T-helper 1 cell treated with Interleukin-12 subunit alpha and Interleukin-12 subunit beta and Interleukin-4 antibody, amounts not matched to agents 30 μg/mL and 1 μg/mL, for 36 hours (primary cell): ENCODE results near the gene RAMP1.
A peak's percentile ranks its signal among the peaks of the same experiment; 100 is the strongest.

Source experiments
- H3K27ac Mint-ChIP-seq: one replicate; pipeline ENCODE4 v1.8.0; 2021; ENCODE audit warnings: mild to moderate bottlenecking, mixed read lengths
- H3K27me3 Mint-ChIP-seq: one replicate; pipeline ENCODE4 v1.8.0; 2021; ENCODE audit warnings: low read depth, mixed read lengths
- H3K36me3 Mint-ChIP-seq: one replicate; pipeline ENCODE4 v1.8.0; 2021; ENCODE audit warnings: low read depth, mixed read lengths
- H3K4me1 Mint-ChIP-seq: one replicate; pipeline ENCODE4 v1.8.0; 2021; ENCODE audit warnings: low read depth, mixed read lengths
- H3K4me3 Mint-ChIP-seq: one replicate; pipeline ENCODE4 v1.8.0; 2021; ENCODE audit warnings: mild to moderate bottlenecking, moderate library complexity, mixed read lengths
- H3K9me3 Mint-ChIP-seq: one replicate; pipeline ENCODE4 v1.8.0; 2021; ENCODE audit warnings: mixed read lengths

RAMP1 gene

GRCh38 chr2:237922641-237923361, 63.4 kb downstream of the RAMP1 start:
- Mint-ChIP-seq H3K27ac (no peak overlapping the region), H3K4me1 (peaks cover 29% of the 10 kb centered on the region), H3K36me3 (peaks cover 1% of the 10 kb centered on the region), H3K9me3 (no peaks in the 10 kb centered on the region), H3K27me3 (peaks cover 5% of the 10 kb centered on the region), H3K4me3 (peak overlapping the region; percentile 17)

- Mint-ChIP-seq H3K27me3 (peaks cover 5% of the 10 kb centered on the region), H3K36me3 (peaks cover 1% of the 10 kb centered on the region), H3K27ac (peak overlapping the region; percentile 37), H3K9me3 (no peaks in the 10 kb centered on the region), H3K4me3 (peak overlapping the region; percentile 47), H3K4me1 (peaks cover 29% of the 10 kb centered on the region)
These were observed 64.2 kb downstream of the RAMP1 start for GRCh38 chr2:237923481-237924163.

- Mint-ChIP-seq H3K4me1 (peaks cover 27% of the 10 kb centered on the region), H3K36me3 (peaks cover under 1% of the 10 kb centered on the region), H3K27me3 (peaks cover 5% of the 10 kb centered on the region), H3K27ac (peak overlapping the region; percentile 37), H3K4me3 (no peak overlapping the region), H3K9me3 (no peaks in the 10 kb centered on the region)
These were observed 64.7 kb downstream of the RAMP1 start for GRCh38 chr2:237924164-237924534.

- Mint-ChIP-seq H3K4me3 (no peak overlapping the region), H3K4me1 (peaks cover 20% of the 10 kb centered on the region), H3K36me3 (peaks cover 6% of the 10 kb centered on the region), H3K27ac (no peak overlapping the region), H3K9me3 (peaks cover 12% of the 10 kb centered on the region), H3K27me3 (no peaks in the 10 kb centered on the region)
These were observed 67.7 kb downstream of the RAMP1 start for GRCh38 chr2:237927135-237927534.

GRCh38 chr2:237927986-237928385, 68.6 kb downstream of the RAMP1 start:
- Mint-ChIP-seq H3K27ac (no peak overlapping the region), H3K36me3 (peaks cover 6% of the 10 kb centered on the region), H3K27me3 (no peaks in the 10 kb centered on the region), H3K9me3 (peaks cover 12% of the 10 kb centered on the region), H3K4me3 (no peak overlapping the region), H3K4me1 (peaks cover 18% of the 10 kb centered on the region)

- Mint-ChIP-seq H3K36me3 (peaks cover 6% of the 10 kb centered on the region), H3K4me3 (no peak overlapping the region), H3K4me1 (peaks cover 18% of the 10 kb centered on the region), H3K27me3 (no peaks in the 10 kb centered on the region), H3K27ac (no peak overlapping the region), H3K9me3 (peaks cover 12% of the 10 kb centered on the region)
These were observed 70.6 kb downstream of the RAMP1 start for GRCh38 chr2:237929979-237930378.

- Mint-ChIP-seq H3K4me3 (no peak overlapping the region), H3K27me3 (no peaks in the 10 kb centered on the region), H3K4me1 (peaks cover 15% of the 10 kb centered on the region), H3K27ac (no peak overlapping the region), H3K9me3 (peaks cover 12% of the 10 kb centered on the region), H3K36me3 (peaks cover 6% of the 10 kb centered on the region)
These were observed 71.8 kb downstream of the RAMP1 start for GRCh38 chr2:237931205-237931721.

- Mint-ChIP-seq H3K4me1 (peaks cover 11% of the 10 kb centered on the region), H3K4me3 (no peak overlapping the region), H3K27ac (no peak overlapping the region), H3K36me3 (peaks cover 6% of the 10 kb centered on the region), H3K27me3 (no peaks in the 10 kb centered on the region), H3K9me3 (peaks cover 12% of the 10 kb centered on the region)
These were observed 73.3 kb downstream of the RAMP1 start for GRCh38 chr2:237932731-237933131.

GRCh38 chr2:237934186-237934585, 74.8 kb downstream of the RAMP1 start:
- peaks cover 6% of the 10 kb centered on the region for H3K36me3 Mint-ChIP-seq
- no peak overlapping the region for H3K4me3 Mint-ChIP-seq
- H3K9me3 Mint-ChIP-seq, result peaks cover 12% of the 10 kb centered on the region
- H3K27me3 Mint-ChIP-seq, result no peaks in the 10 kb centered on the region
- H3K4me1 Mint-ChIP-seq, result peaks cover 11% of the 10 kb centered on the region
- H3K27ac Mint-ChIP-seq, result no peak overlapping the region

- H3K27me3 Mint-ChIP-seq, result no peaks in the 10 kb centered on the region
- peaks cover 21% of the 10 kb centered on the region for H3K4me1 Mint-ChIP-seq
- no peak overlapping the region for H3K27ac Mint-ChIP-seq
- H3K4me3 Mint-ChIP-seq, result no peak overlapping the region
- H3K9me3 Mint-ChIP-seq, result no peaks in the 10 kb centered on the region
- H3K36me3 Mint-ChIP-seq, result no peaks in the 10 kb centered on the region
These were observed 76.5 kb downstream of the RAMP1 start for GRCh38 chr2:237935740-237936452.

GRCh38 chr2:237939251-237939650, 79.8 kb downstream of the RAMP1 start:
- no peak overlapping the region for H3K4me3 Mint-ChIP-seq
- H3K9me3 Mint-ChIP-seq, result peaks cover 2% of the 10 kb centered on the region
- peaks cover 3% of the 10 kb centered on the region for H3K36me3 Mint-ChIP-seq
- no peak overlapping the region for H3K27ac Mint-ChIP-seq
- peaks cover 38% of the 10 kb centered on the region for H3K4me1 Mint-ChIP-seq
- no peaks in the 10 kb centered on the region for H3K27me3 Mint-ChIP-seq

GRCh38 chr2:237940828-237941227, 81.4 kb downstream of the RAMP1 start:
- Mint-ChIP-seq H3K4me3 (no peak overlapping the region), H3K27ac (no peak overlapping the region), H3K9me3 (peaks cover 18% of the 10 kb centered on the region), H3K36me3 (peaks cover 10% of the 10 kb centered on the region), H3K4me1 (peaks cover 38% of the 10 kb centered on the region), H3K27me3 (no peaks in the 10 kb centered on the region)

GRCh38 chr2:237941239-237941638, 81.8 kb downstream of the RAMP1 start:
- H3K9me3 Mint-ChIP-seq, result peaks cover 22% of the 10 kb centered on the region
- peaks cover 38% of the 10 kb centered on the region for H3K4me1 Mint-ChIP-seq
- H3K27me3 Mint-ChIP-seq, result no peaks in the 10 kb centered on the region
- H3K4me3 Mint-ChIP-seq, result no peak overlapping the region
- H3K27ac Mint-ChIP-seq, result peak overlapping the region; percentile 90
- H3K36me3 Mint-ChIP-seq, result peaks cover 13% of the 10 kb centered on the region

GRCh38 chr2:237942513-237942899, 83.1 kb downstream of the RAMP1 start:
- Mint-ChIP-seq H3K36me3 (peaks cover 19% of the 10 kb centered on the region), H3K9me3 (peaks cover 31% of the 10 kb centered on the region), H3K27ac (peak overlapping the region; percentile 90), H3K4me3 (peak overlapping the region; percentile 46), H3K27me3 (no peaks in the 10 kb centered on the region), H3K4me1 (peaks cover 43% of the 10 kb centered on the region)
